Measurements from ENCODE around the gene PPFIA4.

Gene PPFIA4

DNA sequence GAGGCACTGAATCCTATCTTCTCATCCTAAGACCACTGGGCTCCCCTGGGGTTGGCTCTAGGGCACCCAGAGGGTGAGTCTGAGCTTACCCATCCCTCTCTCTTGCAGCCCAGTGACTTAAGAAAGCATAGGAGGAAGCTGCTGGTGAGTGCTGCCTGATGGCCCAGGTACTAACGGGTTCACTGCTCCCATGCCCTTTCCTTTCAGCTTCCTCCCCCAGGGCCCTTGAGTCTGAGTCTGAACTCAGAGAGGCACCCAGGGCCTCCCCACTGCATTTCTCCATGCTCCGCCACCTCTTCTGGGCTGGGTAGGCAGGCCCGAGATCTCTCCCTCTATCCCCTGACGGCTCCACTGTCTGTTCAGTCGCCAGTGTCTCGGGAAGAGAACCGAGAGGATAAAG is 29.7 kb downstream of the PPFIA4 start:
- H3K79me2 ChIP-seq (ENCODE audit: insufficient read depth, low read depth): no peaks in the 10 kb centered on the region
- H3K27ac ChIP-seq: no peak overlapping the region
- no peaks in the 10 kb centered on the region for H3K27me3 ChIP-seq (ENCODE audit: insufficient read depth, low read depth)
- no peak overlapping the region for H2AFZ ChIP-seq (ENCODE audit: low read depth)
- no peaks in the 10 kb centered on the region for H4K20me1 ChIP-seq (ENCODE audit: insufficient read depth)
- H3K36me3 ChIP-seq (ENCODE audit: insufficient read depth): no peaks in the 10 kb centered on the region
- no peak overlapping the region for H3K9ac ChIP-seq
- no peak for TF ChIP-seq CTCF (conservative IDR thresholded peaks at IDR 0.05; ENCODE audit: low read depth, low read length)
- H3K4me3 ChIP-seq (IDR thresholded peaks at IDR 0.05; ENCODE audit: insufficient read depth, low read depth, low read length): no peak overlapping the region
- H3K4me1 ChIP-seq (ENCODE audit: low read depth, poor library complexity, severe bottlenecking): no peaks in the 10 kb centered on the region
- H3K4me2 ChIP-seq: no peak overlapping the region

GRCh38 chr1:203056516-203056915 is 30.2 kb downstream of the PPFIA4 start:
- Histone ChIP-seq H3K27me3 (ENCODE audit: insufficient read depth, low read depth) (no peaks in the 10 kb centered on the region), H2AFZ (ENCODE audit: low read depth) (no peak overlapping the region), H3K27ac (no peak overlapping the region), H3K79me2 (ENCODE audit: insufficient read depth, low read depth) (no peaks in the 10 kb centered on the region), H3K36me3 (ENCODE audit: insufficient read depth) (no peaks in the 10 kb centered on the region), H3K9ac (no peak overlapping the region), H3K4me3 (IDR thresholded peaks at IDR 0.05; ENCODE audit: insufficient read depth, low read depth, low read length) (no peak overlapping the region), H3K4me1 (ENCODE audit: low read depth, poor library complexity, severe bottlenecking) (no peaks in the 10 kb centered on the region), H3K4me2 (no peak overlapping the region), H4K20me1 (ENCODE audit: insufficient read depth) (no peaks in the 10 kb centered on the region)
- TF ChIP-seq CTCF (conservative IDR thresholded peaks at IDR 0.05; ENCODE audit: low read depth, low read length): peak; percentile 44; the same call in 1 of the 2 replicates

GRCh38 chr1:203057911-203058675 is 31.8 kb downstream of the PPFIA4 start:
- Histone ChIP-seq H3K36me3 (ENCODE audit: insufficient read depth) (no peaks in the 10 kb centered on the region), H3K4me3 (IDR thresholded peaks at IDR 0.05; ENCODE audit: insufficient read depth, low read depth, low read length) (no peak overlapping the region), H4K20me1 (ENCODE audit: insufficient read depth) (no peaks in the 10 kb centered on the region), H3K4me2 (no peak overlapping the region), H2AFZ (ENCODE audit: low read depth) (no peak overlapping the region), H3K4me1 (ENCODE audit: low read depth, poor library complexity, severe bottlenecking) (no peaks in the 10 kb centered on the region), H3K27ac (no peak overlapping the region), H3K79me2 (ENCODE audit: insufficient read depth, low read depth) (no peaks in the 10 kb centered on the region), H3K27me3 (ENCODE audit: insufficient read depth, low read depth) (no peaks in the 10 kb centered on the region), H3K9ac (no peak overlapping the region)
- no peak for TF ChIP-seq CTCF (conservative IDR thresholded peaks at IDR 0.05; ENCODE audit: low read depth, low read length)

DNA sequence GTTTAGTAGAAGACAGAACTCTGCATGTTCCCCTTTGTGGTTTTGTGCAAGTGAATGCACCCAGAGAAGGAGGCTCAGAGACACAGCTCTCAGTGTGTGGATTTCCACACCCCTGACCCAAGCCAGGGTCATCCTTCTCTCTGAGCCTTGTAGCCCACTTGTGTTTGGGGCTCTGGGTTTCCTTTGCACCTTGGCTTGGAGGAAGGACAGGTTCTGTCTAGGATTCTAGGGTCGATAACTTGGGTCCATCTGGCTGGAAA is 32.3 kb downstream of the PPFIA4 start:
- TF ChIP-seq CTCF (conservative IDR thresholded peaks at IDR 0.05; ENCODE audit: low read depth, low read length): no peak
- Histone ChIP-seq H4K20me1 (ENCODE audit: insufficient read depth) (no peaks in the 10 kb centered on the region), H3K27ac (no peak overlapping the region), H3K79me2 (ENCODE audit: insufficient read depth, low read depth) (no peaks in the 10 kb centered on the region), H3K4me3 (IDR thresholded peaks at IDR 0.05; ENCODE audit: insufficient read depth, low read depth, low read length) (no peak overlapping the region), H3K9ac (no peak overlapping the region), H3K4me1 (ENCODE audit: low read depth, poor library complexity, severe bottlenecking) (no peaks in the 10 kb centered on the region), H2AFZ (ENCODE audit: low read depth) (no peak overlapping the region), H3K4me2 (no peak overlapping the region), H3K27me3 (ENCODE audit: insufficient read depth, low read depth) (no peaks in the 10 kb centered on the region), H3K36me3 (ENCODE audit: insufficient read depth) (no peaks in the 10 kb centered on the region)

Data from KMS-11 (cell line).